Smooth muscle cell (in vitro differentiated cells): ENCODE data around the gene ALK. TPM values are rescaled to one million over a fixed set of nuclear protein-coding genes. Genes with fewer than 3 reads are reported as not detected.

Source experiments
- DNase-seq: peaks from one replicate; lab custom pipeline; 2025; ENCODE audit not compliant: unreplicated experiment; lab: John Stamatoyannopoulos, UW
- H2AFZ ChIP-seq: fragments of 200-600 bp; sonication (generic); 2 replicates; pipeline ENCODE4 v1.6.0; 2016; ENCODE audit warnings: antibody characterized with exemption, low read depth, mild to moderate bottlenecking
- H3F3A ChIP-seq: fragments of 200-600 bp; sonication (generic); 2 replicates; pipeline ENCODE4 v1.6.0; 2017; ENCODE audit warnings: antibody characterized with exemption, low read depth
- H3K27ac ChIP-seq: fragments of 200-600 bp; sonication (generic); 2 replicates; pipeline ENCODE4 v1.5.1; 2016; ENCODE audit warnings: low read depth, mild to moderate bottlenecking
- H3K27me3 ChIP-seq: fragments of 200-600 bp; sonication (generic); 2 replicates; pipeline ENCODE4 v1.6.1; 2016; ENCODE audit warnings: low read depth, mild to moderate bottlenecking
- H3K36me3 ChIP-seq: fragments of 200-600 bp; sonication (generic); 2 replicates; pipeline ENCODE4 v1.5.1; 2016; ENCODE audit warnings: low read depth
- H3K4me1 ChIP-seq: fragments of 200-600 bp; sonication (generic); 2 replicates; pipeline ENCODE4 v1.5.1; 2016; ENCODE audit warnings: low read depth
- H3K4me2 ChIP-seq: fragments of 200-600 bp; sonication (generic); 2 replicates; pipeline ENCODE4 v1.6.0; 2016; ENCODE audit warnings: mild to moderate bottlenecking
- H3K4me3 ChIP-seq: fragments of 200-600 bp; sonication (generic); 2 replicates; pipeline ENCODE4 v1.5.1; 2016; ENCODE audit warnings: mild to moderate bottlenecking
- H3K79me2 ChIP-seq: fragments of 200-600 bp; sonication (generic); 2 replicates; pipeline ENCODE4 v1.6.0; 2016; ENCODE audit warnings: low read depth, mild to moderate bottlenecking
- H3K9ac ChIP-seq: fragments of 200-600 bp; sonication (generic); 2 replicates; pipeline ENCODE4 v1.6.0; 2016; ENCODE audit warnings: low read depth
- H3K9me3 ChIP-seq: fragments of 200-600 bp; sonication (generic); replicated peaks from 2 replicates; pipeline ENCODE4 v1.5.1; 2016; ENCODE audit warnings: low read depth
- H4K20me1 ChIP-seq: fragments of 200-600 bp; sonication (generic); 2 replicates; pipeline ENCODE4 v1.6.0; 2016; ENCODE audit warnings: low read depth
- WGBS: methylation state at CpG from one replicate; pipeline ENCODE4 v1.1.7; 2016; ENCODE audit warnings: low lambda C conversion rate; 5-methylcytosine and 5-hydroxymethylcytosine counted together
- polyA plus RNA-seq: library from polyadenylated mRNA; unstranded; fragments of >200 nt; fragmentation: Nextera tagmentation; extraction: Ambion mirVana; gene quantifications from 2 replicates; pipeline ENCODE4 v1.2.1, GENCODE V29; 2016
- total RNA-seq: library from RNA; depleted of rRNA; stranded (reverse); fragments of >200 nt; gene quantifications from 2 replicates; pipeline ENCODE4 v1.2.3, GENCODE V29; 2014
- TF ChIP-seq, protein P1 (sequence below): fragments of 200-600 bp; sonication (generic); IDR thresholded peaks from 2 replicates; pipeline ENCODE4 v1.5.1; 2017; ENCODE audit warnings: borderline replicate concordance, mild to moderate bottlenecking, antibody characterized with exemption; ENCODE audit not compliant: insufficient read depth, poor library complexity, severe bottlenecking

ALK gene
- total and polyA plus RNA-seq, 2 experiments from 2014 or later: 0.13 to 0.19 TPM

DNA sequence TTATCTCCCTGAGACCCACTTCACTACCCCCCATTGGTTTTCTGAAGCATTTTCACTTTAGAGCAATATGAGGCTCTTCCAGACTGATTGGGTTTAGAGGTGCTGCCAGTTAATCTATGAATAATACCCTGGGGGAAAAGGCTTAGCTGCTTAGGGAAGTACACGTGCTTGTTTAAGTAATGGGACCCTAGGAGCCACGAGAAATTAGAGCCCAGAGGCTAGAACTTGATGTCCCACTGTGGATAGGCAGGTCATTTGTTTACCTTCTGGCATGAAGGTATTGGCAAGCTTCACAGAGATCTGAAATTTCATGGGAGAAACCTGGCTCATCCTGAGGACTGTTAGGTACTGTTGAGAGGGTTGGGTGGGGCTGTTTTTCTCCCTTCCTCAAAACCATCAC, 746.4 kb downstream of the ALK start:
- H2AFZ ChIP-seq: no peak overlapping the region
- H3K36me3 ChIP-seq: peaks cover 6% of the 10 kb centered on the region
- 43% methylated on average over 2 of the region's 2 CpGs for WGBS
- no peaks in the 10 kb centered on the region for H3K79me2 ChIP-seq
- no peak overlapping the region for H3K27ac ChIP-seq
- no peaks in the 10 kb centered on the region for H3K27me3 ChIP-seq
- H3K9me3 ChIP-seq: no peaks in the 10 kb centered on the region
- H3K9ac ChIP-seq: no peak overlapping the region
- H3K4me2 ChIP-seq: no peak overlapping the region
- no peaks in the 10 kb centered on the region for H4K20me1 ChIP-seq
- H3K4me1 ChIP-seq: no peaks in the 10 kb centered on the region
- no peak overlapping the region for H3K4me3 ChIP-seq
- H3F3A ChIP-seq: no peaks in the 10 kb centered on the region
- DNase-seq: no peak
- TF ChIP-seq, protein P1, sequence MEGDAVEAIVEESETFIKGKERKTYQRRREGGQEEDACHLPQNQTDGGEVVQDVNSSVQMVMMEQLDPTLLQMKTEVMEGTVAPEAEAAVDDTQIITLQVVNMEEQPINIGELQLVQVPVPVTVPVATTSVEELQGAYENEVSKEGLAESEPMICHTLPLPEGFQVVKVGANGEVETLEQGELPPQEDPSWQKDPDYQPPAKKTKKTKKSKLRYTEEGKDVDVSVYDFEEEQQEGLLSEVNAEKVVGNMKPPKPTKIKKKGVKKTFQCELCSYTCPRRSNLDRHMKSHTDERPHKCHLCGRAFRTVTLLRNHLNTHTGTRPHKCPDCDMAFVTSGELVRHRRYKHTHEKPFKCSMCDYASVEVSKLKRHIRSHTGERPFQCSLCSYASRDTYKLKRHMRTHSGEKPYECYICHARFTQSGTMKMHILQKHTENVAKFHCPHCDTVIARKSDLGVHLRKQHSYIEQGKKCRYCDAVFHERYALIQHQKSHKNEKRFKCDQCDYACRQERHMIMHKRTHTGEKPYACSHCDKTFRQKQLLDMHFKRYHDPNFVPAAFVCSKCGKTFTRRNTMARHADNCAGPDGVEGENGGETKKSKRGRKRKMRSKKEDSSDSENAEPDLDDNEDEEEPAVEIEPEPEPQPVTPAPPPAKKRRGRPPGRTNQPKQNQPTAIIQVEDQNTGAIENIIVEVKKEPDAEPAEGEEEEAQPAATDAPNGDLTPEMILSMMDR: no peak

DNA sequence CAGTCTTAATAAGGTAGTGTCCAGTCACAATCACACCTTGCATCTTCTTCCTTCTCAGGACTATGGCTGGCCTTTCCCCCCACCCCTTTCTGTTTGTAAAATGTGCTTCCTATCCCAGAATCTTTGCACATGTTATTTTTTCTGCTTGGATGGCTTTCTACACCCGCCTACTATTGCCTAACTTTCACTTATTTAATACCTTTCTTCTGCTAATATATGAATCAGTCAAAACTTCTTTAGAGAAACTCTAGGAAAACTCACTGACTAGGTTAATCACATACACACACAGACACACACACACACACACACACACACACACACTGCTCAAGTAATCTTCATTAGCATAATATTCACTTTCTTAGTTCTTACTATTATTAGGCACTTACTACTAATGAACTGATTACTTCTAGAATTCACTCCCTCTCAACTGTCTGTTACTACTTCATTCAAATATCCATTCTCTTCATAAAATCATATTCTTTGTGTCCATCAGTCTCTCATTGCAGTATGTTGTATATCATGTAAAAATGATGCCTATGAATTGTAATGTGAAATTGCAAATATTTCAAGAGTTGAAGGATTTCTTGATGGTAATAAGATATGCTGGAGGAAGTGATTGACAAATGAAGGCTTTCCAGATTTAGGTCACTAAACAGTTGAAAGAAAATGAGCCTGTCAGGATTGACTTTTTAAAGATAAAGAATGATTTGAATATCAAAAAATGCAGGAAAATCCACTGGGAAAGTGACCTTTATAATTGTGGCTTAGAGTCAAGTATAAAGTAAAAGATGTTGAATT, 754.9 kb downstream of the ALK start:
- Histone ChIP-seq H3K27me3 (no peaks in the 10 kb centered on the region), H3K36me3 (no peaks in the 10 kb centered on the region), H3K27ac (no peak overlapping the region), H3K9ac (no peak overlapping the region), H3K4me1 (peaks cover 7% of the 10 kb centered on the region), H2AFZ (no peak overlapping the region), H4K20me1 (no peaks in the 10 kb centered on the region), H3K79me2 (no peaks in the 10 kb centered on the region), H3F3A (no peaks in the 10 kb centered on the region), H3K4me3 (no peak overlapping the region), H3K4me2 (no peak overlapping the region), H3K9me3 (no peaks in the 10 kb centered on the region)
- TF ChIP-seq, protein P1: no peak
- 100% methylated on average over 1 of the region's 1 CpG for WGBS
- no peak for DNase-seq

DNA sequence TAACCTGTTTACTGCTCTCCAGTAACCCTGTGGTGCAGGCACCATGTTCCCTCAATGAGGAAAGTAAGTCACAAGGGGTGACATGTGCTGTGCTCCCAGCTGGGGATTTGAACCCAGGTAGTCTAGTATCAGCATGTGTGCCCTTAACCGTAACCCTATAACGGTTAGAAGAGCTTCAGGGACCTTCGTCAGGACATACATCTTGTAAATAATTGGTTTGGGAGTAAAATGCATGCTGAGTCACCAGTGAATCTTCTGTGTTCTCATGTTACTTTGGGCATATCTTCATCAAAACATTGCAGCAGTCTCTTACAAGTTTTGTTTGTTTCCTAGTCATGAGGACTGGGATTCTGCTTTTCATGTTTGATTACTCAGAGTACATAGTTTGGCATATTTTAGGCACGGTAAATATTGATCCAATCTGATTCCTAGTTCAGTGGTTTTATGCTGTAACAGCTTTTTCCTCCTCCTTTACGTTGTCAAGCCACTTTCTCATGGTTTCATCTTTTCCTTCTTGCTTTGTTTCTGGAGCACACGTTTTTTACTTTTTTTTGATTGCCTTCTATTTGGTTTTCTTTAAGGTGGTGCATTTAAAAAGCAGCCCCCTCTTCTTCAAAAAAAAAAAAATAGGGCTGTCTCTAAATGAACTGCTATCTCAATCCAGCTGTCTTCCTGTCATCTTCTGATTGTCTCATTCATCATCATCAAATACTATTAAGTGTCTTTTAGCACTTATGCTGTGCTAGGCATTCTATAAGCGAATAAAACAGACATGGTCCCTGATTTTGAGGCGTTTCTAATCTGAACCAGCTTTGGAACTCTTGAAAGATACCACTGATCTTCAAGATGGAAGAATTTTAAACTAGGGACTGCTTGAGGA, 755.8 kb downstream of the ALK start:
- no peak overlapping the region for H2AFZ ChIP-seq
- 43% methylated on average over 8 of the region's 8 CpGs for WGBS
- H3K9me3 ChIP-seq: no peaks in the 10 kb centered on the region
- H3K27ac ChIP-seq: no peak overlapping the region
- H3K9ac ChIP-seq: no peak overlapping the region
- TF ChIP-seq, protein P1: no peak
- H3K36me3 ChIP-seq: no peaks in the 10 kb centered on the region
- peaks cover 7% of the 10 kb centered on the region for H3K4me1 ChIP-seq
- no peaks in the 10 kb centered on the region for H3F3A ChIP-seq
- H3K79me2 ChIP-seq: no peaks in the 10 kb centered on the region
- no peak for DNase-seq
- no peaks in the 10 kb centered on the region for H3K27me3 ChIP-seq
- H4K20me1 ChIP-seq: no peaks in the 10 kb centered on the region
- H3K4me3 ChIP-seq: no peak overlapping the region
- H3K4me2 ChIP-seq: peak overlapping the region; percentile 8
